T-helper 17 cell (primary cell): ENCODE measurements around the gene SELPLG. TPM values are rescaled to one million over a fixed set of nuclear protein-coding genes. Genes with fewer than 3 reads are reported as not detected.
A peak's percentile ranks its signal among the peaks of the same experiment; 100 is the strongest.

Experiments
- ATAC-seq: fragments of 150-1000 bp; cut with Tn5 transposase; 2 replicates; pipeline ENCODE4 v1.10.0; 2021; ENCODE audit warnings: mild to moderate bottlenecking, moderate library complexity
- DNase-seq, 3 donors: peaks; one replicate each; pipeline versions ENCODE4 v3.0.0 to v3.0.0-alpha.2; 2020 to 2021
- H3K9me3 ChIP-seq: one replicate; pipeline ENCODE4 v1.7.0; 2013; ENCODE audit warnings: low read length, mild to moderate bottlenecking; ENCODE audit not compliant: control insufficient read depth, poor library complexity, severe bottlenecking
- H3K27ac Mint-ChIP-seq: one replicate; pipeline ENCODE4 v1.8.0; 2022; ENCODE audit warnings: mild to moderate bottlenecking, moderate library complexity, mixed read lengths
- H3K27me3 Mint-ChIP-seq: one replicate; pipeline ENCODE4 v1.8.0; 2022; ENCODE audit warnings: mixed read lengths
- H3K36me3 Mint-ChIP-seq: one replicate; pipeline ENCODE4 v1.8.0; 2022; ENCODE audit warnings: low read depth, mixed read lengths
- H3K4me1 Mint-ChIP-seq: one replicate; pipeline ENCODE4 v1.8.0; 2022; ENCODE audit warnings: mild to moderate bottlenecking, mixed read lengths
- H3K4me3 Mint-ChIP-seq: one replicate; pipeline ENCODE4 v1.8.0; 2022; ENCODE audit warnings: mild to moderate bottlenecking, moderate library complexity, mixed read lengths
- total RNA-seq, 4 donors: library from RNA in 2 of 4; stranded (reverse) in 2 of 4; gene quantifications; one replicate each; pipeline ENCODE4 v1.2.3 and lab custom pipeline; 2022 to 2026

The SELPLG gene
- total RNA-seq, 2 donors from 2014 or later = 91.3 to 131 TPM

GRCh38 chr12:108607981-108608600 is 25.6 kb downstream of the SELPLG start:
- H3K9me3 ChIP-seq = no peaks in the 10 kb centered on the region

GRCh38 chr12:108606492-108606891 is 27.2 kb downstream of the SELPLG start:
- H3K36me3 Mint-ChIP-seq = no peaks in the 10 kb centered on the region
- H3K4me3 Mint-ChIP-seq = no peak overlapping the region
- no peaks in the 10 kb centered on the region for H3K9me3 ChIP-seq
- peaks cover 7% of the 10 kb centered on the region for H3K4me1 Mint-ChIP-seq
- no peak overlapping the region for H3K27ac Mint-ChIP-seq
- ATAC-seq (no peak), DNase-seq (no peak)
- H3K27me3 Mint-ChIP-seq = no peaks in the 10 kb centered on the region

More at GRCh38 chr12:108607981-108608600, 25.6 kb downstream of the SELPLG start:
- Mint-ChIP-seq H3K4me3 (no peak overlapping the region), H3K27ac (no peak overlapping the region), H3K36me3 (no peaks in the 10 kb centered on the region), H3K27me3 (no peaks in the 10 kb centered on the region), H3K4me1 (peaks cover 13% of the 10 kb centered on the region)
- DNase-seq (no peak), ATAC-seq (no peak)

DNA sequence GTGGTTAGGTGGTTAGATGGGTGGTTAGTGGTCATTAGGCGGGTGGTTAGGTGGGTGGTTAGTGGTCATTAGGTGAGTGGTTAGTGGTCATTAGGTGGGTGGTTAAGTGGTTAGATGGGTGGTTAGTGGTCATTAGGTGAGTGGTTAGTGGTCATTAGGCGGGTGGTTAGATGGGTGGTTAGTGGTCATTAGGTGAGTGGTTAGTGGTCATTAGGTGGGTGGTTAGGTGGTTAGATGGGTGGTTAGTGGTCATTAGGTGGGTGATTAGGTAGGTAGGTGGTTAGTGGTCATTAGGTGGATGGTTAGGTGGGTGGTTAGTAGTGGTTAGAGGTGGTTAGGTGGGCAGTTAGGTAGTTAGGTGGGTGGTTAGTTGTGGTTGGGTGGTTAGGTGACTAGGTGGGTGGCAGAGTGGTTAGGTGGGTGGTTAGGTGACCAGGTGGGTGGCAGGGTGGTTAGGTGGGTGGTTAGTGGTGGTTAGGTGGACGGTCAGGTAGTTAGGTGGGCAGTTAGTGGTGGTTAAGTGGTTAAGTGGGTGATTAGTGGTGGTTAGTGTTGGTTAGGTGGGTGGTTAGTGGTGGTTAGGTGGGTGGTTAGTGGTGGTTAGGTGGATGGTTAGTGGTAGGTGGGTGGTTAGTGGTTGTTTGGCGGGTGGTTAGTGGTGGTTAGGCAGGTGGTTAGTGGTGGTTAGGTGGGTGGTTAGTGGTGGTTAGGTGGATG is 27.8 kb downstream of the SELPLG start:
- Mint-ChIP-seq H3K36me3 (no peaks in the 10 kb centered on the region), H3K4me1 (peaks cover 7% of the 10 kb centered on the region), H3K27ac (no peak overlapping the region), H3K27me3 (no peaks in the 10 kb centered on the region), H3K4me3 (no peak overlapping the region)
- DNase-seq = no peak
- no peaks in the 10 kb centered on the region for H3K9me3 ChIP-seq
- ATAC-seq = no peak

DNA sequence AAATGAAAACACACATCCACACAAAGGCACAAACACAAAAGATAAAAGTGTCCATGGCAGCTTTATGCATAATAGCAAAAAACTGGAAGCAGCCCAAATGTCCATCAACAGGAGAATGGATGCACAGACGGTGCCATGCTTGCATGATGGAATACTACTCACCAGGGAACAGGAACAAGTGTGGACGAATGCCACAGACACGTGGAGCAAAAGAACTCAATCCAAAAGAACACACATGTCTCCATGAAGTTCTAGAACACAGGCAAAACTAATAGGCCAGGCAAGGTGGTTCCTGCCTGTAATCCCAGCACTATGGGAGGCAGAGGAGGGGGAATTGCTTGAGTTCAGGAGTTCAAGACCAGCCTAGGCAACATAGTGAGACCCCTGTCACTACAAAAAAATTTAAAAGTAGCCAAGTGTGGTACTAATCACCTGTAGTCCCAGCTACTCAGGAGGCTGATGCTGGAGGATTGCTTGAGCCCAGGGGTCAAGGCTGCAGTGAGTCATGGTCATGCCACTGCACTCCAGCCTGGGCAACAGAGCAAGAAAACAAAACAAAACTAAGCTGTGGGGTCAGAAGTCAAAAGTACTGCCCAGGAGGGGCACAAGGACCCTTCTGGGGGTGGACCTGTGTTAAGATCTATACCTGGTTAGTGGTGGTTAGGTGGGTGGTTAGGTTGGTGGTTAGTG is 28.5 kb downstream of the SELPLG start:
- H3K27me3 Mint-ChIP-seq = no peaks in the 10 kb centered on the region
- H3K36me3 Mint-ChIP-seq = no peaks in the 10 kb centered on the region
- peaks cover 7% of the 10 kb centered on the region for H3K4me1 Mint-ChIP-seq
- no peak overlapping the region for H3K4me3 Mint-ChIP-seq
- H3K9me3 ChIP-seq = no peaks in the 10 kb centered on the region
- ATAC-seq (no peak), DNase-seq (no peak)
- peak overlapping the region; percentile 56 for H3K27ac Mint-ChIP-seq

DNA sequence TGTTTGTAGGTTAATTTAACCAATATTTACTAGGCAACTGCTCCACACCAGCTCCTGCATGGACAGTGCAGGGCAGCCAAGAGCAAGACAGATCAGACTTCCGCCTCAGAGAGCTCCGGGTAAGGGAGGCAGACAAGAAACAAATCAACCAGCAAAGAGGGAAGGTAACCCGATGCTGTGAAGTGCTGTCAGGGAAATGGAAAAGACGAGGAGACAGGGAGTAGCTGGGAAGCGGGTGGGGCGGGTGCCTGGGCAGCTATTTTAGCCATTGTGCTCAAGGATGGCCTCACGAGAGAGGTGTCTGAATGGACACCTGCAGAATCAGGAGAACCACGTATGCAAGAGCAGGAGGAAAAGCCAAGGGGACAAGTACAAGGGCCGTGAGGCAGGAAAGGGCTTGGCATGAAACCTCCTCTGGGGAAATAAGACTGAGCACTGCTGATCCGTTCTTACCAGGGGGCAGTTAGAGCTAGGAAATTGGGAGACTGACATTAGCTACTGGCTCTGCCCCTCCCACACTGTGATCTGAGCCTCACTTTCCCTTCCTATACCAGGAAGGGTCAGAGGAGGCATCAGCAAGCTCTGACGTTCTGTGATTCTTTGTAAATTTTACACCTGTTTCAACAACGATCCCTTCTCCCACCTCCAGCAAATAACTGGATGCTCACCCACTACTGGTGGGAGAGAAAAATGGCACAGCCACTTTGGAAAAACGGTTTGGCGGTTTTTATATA is 29.3 kb downstream of the SELPLG start:
- H3K9me3 ChIP-seq = no peaks in the 10 kb centered on the region
- DNase-seq (no peak), ATAC-seq (no peak)
- Mint-ChIP-seq H3K4me1 (peaks cover 7% of the 10 kb centered on the region), H3K4me3 (no peak overlapping the region), H3K36me3 (no peaks in the 10 kb centered on the region), H3K27me3 (no peaks in the 10 kb centered on the region), H3K27ac (no peak overlapping the region)

GRCh38 chr12:108603743-108604142 is 30.0 kb downstream of the SELPLG start:
- H3K36me3 Mint-ChIP-seq = no peaks in the 10 kb centered on the region
- no peak overlapping the region for H3K4me3 Mint-ChIP-seq
- peaks cover 7% of the 10 kb centered on the region for H3K4me1 Mint-ChIP-seq
- DNase-seq (no peak), ATAC-seq (no peak)
- no peaks in the 10 kb centered on the region for H3K27me3 Mint-ChIP-seq
- H3K9me3 ChIP-seq = no peaks in the 10 kb centered on the region
- H3K27ac Mint-ChIP-seq = no peak overlapping the region

- Mint-ChIP-seq H3K36me3 (no peaks in the 10 kb centered on the region), H3K4me1 (peaks cover 7% of the 10 kb centered on the region), H3K27ac (no peak overlapping the region), H3K27me3 (no peaks in the 10 kb centered on the region), H3K4me3 (no peak overlapping the region)
- DNase-seq = no peak
- no peak for ATAC-seq
- no peaks in the 10 kb centered on the region for H3K9me3 ChIP-seq
These were observed 30.6 kb downstream of the SELPLG start for GRCh38 chr12:108602976-108603704.

GRCh38 chr12:108602209-108602705 is 31.4 kb downstream of the SELPLG start:
- H3K27me3 Mint-ChIP-seq = no peaks in the 10 kb centered on the region
- H3K4me1 Mint-ChIP-seq = peaks cover 8% of the 10 kb centered on the region
- no peaks in the 10 kb centered on the region for H3K36me3 Mint-ChIP-seq
- no peak overlapping the region for H3K27ac Mint-ChIP-seq
- H3K9me3 ChIP-seq = no peaks in the 10 kb centered on the region
- H3K4me3 Mint-ChIP-seq = no peak overlapping the region
- DNase-seq (no peak), ATAC-seq (no peak)

- DNase-seq = no peak
- H3K9me3 ChIP-seq = no peaks in the 10 kb centered on the region
- Mint-ChIP-seq H3K36me3 (no peaks in the 10 kb centered on the region), H3K4me3 (no peak overlapping the region), H3K27ac (no peak overlapping the region), H3K27me3 (no peaks in the 10 kb centered on the region), H3K4me1 (peaks cover 6% of the 10 kb centered on the region)
- ATAC-seq = no peak
These were observed 33.0 kb downstream of the SELPLG start for GRCh38 chr12:108600702-108601007.

DNA sequence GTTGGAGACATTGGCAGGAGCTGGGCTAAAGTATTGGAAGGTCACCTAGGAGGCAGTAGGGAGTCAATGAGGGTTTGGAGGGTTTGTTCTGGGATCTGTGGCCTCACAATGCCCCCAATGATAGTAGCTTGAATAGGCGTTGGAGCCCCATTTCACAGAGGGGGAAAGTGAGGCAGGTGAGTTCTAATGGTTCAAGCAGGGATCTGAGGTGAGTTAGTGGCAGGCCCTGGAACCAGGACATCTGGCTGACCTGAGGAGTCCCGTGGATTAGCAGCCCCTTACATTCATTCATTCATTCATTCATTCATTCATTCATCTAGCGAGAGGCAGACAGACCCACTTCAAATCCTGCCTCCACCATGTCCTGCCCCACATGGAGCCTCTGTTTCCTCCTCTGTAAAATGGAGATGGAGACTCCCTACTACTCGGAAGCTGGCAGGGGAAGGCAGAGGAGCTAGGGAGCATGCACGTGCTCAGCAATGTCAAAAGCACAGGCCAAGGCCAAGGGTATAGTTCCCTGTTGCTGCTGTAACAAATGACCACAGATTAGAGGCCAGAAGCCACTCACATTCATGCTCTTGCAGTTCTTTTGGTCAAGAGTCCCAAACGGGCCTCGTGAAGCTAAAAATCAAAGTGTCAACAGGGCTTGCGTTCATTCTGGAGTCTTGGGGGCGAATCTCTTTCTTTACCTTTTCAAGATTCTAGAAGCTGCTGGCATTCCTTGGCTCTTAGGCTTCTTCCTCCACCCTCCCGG is 33.6 kb downstream of the SELPLG start:
- H3K27ac Mint-ChIP-seq = no peak overlapping the region
- ATAC-seq (no peak), DNase-seq (no peak)
- H3K36me3 Mint-ChIP-seq = no peaks in the 10 kb centered on the region
- no peaks in the 10 kb centered on the region for H3K9me3 ChIP-seq
- H3K4me3 Mint-ChIP-seq = no peak overlapping the region
- no peaks in the 10 kb centered on the region for H3K27me3 Mint-ChIP-seq
- H3K4me1 Mint-ChIP-seq = peaks cover 3% of the 10 kb centered on the region

DNA sequence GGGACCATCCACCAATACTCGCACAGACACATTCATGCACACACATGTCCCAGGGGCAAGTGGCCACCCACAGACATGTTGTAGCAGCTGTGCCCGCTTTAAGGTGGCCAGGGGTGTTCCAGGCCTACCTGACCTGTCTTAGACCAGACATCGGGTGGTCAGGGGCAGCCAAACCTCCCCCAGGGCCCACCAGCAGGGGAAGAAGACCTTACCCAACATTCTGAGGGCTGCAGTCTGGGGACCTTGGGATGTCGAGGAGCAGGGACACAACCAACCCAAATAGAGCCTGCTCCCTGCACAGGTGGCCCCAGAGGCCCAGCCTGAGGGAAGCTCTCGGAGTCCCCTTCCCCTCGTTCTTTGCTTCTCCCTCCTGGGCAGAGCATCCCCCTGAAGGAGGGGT is 34.2 kb downstream of the SELPLG start:
- H3K27me3 Mint-ChIP-seq = no peaks in the 10 kb centered on the region
- ATAC-seq (no peak), DNase-seq (no peak)
- no peaks in the 10 kb centered on the region for H3K9me3 ChIP-seq
- H3K4me1 Mint-ChIP-seq = peaks cover 3% of the 10 kb centered on the region
- H3K27ac Mint-ChIP-seq = no peak overlapping the region
- H3K4me3 Mint-ChIP-seq = no peak overlapping the region
- no peaks in the 10 kb centered on the region for H3K36me3 Mint-ChIP-seq

GRCh38 chr12:108598553-108599250 is 35.0 kb downstream of the SELPLG start:
- ATAC-seq (no peak), DNase-seq (no peak)
- Mint-ChIP-seq H3K36me3 (no peaks in the 10 kb centered on the region), H3K4me3 (no peak overlapping the region), H3K27ac (no peak overlapping the region), H3K27me3 (no peaks in the 10 kb centered on the region), H3K4me1 (peaks cover 3% of the 10 kb centered on the region)
- H3K9me3 ChIP-seq = no peaks in the 10 kb centered on the region
